Suppressor macrophage treated with lipopolysaccharide for 1 hour (primary cell): Measurements from ENCODE around the gene MBTPS1.

ENCODE experiments used
- DNase-seq, 3 donors: peaks; one replicate each; pipeline ENCODE4 v3.0.0-alpha.2; 2020 to 2022

MBTPS1 gene

GRCh38 chr16:84069540-84069939 is 47.2 kb downstream of the MBTPS1 start:
- peak; percentile 83 to 91 (median 86) for DNase-seq

GRCh38 chr16:84068783-84069462 is 47.8 kb downstream of the MBTPS1 start:
- peak; percentile 54 to 65 (median 56) for DNase-seq

DNA sequence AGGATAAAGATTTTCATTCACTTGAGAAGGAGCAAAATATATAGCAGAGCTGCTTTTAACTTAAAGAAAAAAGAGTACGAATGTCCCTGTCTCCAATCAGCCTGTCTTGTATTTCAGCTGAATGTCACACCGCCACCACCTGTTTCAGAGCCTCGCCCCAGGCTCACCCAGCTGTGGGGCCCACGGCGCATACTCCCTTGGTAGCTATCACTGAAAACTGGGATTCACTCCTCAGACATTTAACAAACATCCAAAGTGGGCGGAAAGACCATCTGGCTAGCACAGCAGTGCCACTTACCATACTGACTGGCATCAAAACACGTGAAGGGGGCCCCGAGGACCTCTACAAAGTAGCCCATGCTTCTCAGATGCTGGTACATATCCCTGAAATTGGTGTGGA is 48.7 kb downstream of the MBTPS1 start:
- DNase-seq, result no peak

GRCh38 chr16:84067640-84068039 is 49.1 kb downstream of the MBTPS1 start:
- DNase-seq, result no peak

- peak; percentile 60 to 77 (median 66) for DNase-seq
These were observed 51.1 kb downstream of the MBTPS1 start for GRCh38 chr16:84065536-84066132.

DNA sequence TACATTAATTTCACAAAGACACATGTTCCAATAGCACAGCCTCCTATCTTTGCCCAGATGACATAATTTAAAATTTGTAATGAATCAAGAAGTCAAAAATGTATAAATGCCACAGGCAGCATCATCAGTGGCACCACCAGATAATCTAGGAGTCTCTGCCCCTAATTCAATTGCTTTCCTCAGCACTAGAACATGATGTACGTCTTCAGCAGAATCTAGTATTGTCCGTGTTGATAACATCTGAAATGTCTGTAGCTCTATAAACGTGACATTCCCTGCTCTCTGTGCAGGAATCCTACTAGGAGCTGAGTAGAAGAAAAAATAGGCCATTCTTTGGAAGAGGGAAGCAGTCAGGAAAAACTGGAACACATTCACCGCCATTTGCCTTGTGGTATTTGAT is 52.8 kb downstream of the MBTPS1 start:
- DNase-seq, result no peak

DNA sequence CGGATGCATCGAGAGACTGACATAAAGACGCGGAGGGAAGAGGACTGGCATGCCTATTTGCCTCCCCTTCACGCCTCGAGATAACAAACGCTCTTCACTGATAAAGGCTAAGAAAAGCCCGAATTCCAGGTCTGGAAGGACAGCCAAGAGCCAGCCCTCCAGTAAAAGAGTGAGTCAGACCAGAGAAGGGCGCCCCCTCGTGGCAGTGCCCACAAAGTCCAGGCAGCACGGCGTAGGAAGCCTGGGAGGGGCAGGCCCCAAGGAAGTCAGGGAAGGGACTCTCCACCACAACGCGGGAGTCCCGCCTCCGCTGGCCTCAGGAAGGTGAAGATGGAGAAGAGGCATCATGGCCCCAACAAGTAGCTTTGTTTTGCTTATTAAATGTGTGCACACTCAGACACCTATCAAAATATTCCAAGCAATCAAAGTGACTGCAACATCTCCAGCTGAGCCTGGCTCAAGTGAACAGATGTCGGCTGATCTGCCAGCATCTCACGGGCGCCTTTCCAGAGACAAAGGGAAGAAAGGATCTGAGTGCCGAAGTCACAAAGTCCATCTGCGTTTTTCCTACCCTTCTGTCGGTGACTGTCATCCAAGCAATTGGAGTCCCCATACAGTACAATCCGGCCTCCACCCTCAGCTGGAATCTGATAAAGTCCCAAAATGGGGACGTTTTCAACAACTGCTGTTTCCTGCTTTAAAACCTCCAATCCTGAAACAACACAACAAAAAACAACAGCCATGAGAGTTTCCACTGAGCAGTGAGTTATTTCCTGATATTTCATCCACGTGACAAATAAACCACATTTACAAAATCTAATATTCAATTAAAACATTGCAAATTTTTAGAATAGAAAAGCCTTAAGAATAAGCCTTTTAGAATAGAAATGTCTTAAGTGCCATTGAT is 53.8 kb downstream of the MBTPS1 start:
- peak; percentile 85 to 91 (median 87) for DNase-seq

DNA sequence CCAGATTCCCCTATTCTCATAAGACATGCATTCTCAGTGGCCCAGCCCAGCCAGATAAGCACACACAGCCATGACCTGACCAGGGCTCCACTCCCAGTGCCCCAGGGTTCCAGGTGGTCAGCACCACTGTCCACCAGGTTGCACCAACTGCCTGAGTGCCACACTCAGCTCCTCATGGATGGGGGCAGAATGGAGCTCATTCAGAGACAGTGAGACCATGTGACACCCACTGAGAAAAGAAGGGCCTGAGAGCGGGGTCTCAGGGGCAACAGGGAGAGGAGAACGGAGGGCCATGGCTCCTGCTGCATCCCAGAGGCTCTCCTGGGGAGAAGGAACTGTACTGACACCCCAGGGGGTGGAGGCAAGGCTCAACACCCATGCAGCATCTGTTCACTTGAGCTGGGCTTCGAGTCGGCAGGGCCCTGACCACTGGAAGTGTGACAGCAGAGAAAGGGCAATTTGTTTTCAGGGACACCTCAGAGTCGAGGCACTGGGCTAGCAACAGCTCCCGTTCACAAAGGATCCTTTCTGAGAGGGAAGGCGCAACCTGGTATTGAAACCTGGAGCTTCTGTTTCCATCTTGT is 55.4 kb downstream of the MBTPS1 start:
- DNase-seq, result no peak

DNA sequence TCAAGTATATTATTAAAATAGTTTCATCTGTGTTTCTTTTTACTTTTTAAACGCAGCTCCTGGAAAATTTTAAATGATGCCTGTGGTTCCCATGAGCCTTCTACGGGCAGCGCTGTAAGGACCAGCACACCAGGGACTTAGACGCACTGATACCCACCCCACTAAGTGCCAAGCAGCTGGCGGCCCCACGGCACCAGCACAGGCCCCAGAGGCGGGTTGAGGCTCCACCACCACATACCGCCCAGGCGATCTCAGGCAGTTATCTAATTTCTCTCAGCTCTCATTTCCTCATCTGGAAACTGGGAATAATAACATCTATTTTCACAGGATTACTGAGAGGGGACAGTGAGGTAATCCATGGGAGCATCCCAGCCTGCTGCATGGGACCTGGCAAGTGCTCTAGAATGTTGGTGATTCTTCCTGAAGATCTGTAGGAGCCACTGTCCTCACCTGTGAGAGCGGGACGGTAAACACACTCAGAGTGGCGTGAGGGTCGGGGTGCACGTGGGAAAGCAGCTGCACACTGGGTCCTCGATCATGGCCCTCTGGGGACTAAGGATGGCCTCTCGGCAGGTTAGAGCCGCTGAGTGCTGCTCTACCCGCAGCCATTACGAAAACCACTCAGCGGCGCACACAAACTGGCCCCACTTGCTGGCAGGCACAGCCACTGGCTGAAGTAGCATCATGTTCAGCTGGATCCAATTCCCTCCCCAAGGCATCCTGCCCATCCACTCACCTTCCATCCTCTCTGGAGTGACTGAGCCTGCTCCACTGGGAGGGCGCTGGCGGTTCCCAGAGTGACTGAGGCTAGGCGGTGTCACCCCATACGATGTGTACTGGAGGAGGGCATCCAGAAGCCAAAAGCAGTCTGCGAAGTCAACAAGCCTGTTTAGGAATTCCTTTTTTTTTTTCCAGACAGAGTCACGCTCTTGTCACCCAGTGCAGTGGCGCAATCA is 56.5 kb downstream of the MBTPS1 start:
- DNase-seq, result no peak

- DNase-seq, result no peak
These were observed 57.6 kb downstream of the MBTPS1 start for GRCh38 chr16:84059111-84059510.

GRCh38 chr16:84058664-84059063 is 58.1 kb downstream of the MBTPS1 start:
- no peak for DNase-seq

- DNase-seq, result no peak
These were observed 58.5 kb downstream of the MBTPS1 start for GRCh38 chr16:84058211-84058610.

- DNase-seq, result no peak
These were observed 59.8 kb downstream of the MBTPS1 start for GRCh38 chr16:84056933-84057332.

DNA sequence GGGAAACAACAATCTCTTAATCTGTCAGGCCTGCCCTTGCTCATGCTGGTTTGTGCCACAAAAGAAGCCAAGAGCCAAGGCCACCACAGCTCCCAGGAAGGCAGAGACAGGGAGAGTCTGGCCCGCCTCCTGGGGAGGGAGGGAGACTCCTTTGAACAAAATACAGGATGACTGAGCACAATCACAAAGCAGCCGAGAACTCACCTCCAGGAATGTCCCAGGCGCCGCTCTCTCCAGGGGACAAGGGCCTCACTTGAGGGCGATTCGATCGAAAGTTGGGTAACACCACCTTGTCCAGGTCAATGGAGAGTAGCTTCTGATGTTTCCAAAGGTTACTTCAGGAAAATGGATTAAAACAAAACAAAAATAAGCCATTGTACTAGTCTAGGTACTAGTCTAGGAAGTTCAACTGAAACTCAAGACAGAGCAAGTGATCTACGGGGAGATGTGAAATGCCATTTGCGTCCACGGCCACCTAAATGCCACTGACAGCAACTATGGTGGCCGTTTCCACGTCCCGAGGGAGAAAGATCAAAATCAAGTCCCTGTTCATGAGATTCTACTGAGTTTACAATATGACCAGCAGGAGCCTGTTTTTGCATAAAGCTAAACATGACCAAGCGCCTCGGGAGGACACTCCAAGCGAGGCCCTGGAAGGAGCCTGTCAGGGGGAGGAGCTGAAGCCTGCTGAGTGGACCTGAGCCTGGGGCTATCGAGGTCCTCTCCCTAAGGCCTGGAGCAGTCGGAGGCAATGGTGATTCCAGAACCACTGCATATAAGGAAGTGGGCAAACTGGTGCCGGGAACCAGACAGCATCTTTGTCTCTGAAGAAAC is 60.7 kb downstream of the MBTPS1 start:
- DNase-seq, result no peak

DNA sequence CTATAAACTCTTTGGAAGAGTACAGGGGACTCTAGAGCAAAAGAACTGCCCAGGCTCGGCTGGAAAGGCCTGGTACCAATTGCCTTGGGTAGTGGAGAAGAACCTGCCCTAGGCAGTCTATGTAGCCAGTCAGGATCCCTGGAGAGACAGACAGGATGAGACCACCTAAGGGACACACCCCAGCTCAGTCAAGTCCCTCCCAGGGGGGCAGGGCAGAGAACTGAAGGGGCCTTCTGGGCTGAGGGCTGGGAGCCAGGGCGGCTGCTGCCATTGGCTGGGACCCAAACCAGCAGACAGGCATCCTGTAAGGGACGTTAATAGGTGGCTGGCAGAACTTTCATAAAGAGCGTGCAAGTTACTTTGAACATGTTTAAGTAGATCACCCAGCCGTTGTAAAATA is 61.4 kb downstream of the MBTPS1 start:
- DNase-seq, result no peak

DNA sequence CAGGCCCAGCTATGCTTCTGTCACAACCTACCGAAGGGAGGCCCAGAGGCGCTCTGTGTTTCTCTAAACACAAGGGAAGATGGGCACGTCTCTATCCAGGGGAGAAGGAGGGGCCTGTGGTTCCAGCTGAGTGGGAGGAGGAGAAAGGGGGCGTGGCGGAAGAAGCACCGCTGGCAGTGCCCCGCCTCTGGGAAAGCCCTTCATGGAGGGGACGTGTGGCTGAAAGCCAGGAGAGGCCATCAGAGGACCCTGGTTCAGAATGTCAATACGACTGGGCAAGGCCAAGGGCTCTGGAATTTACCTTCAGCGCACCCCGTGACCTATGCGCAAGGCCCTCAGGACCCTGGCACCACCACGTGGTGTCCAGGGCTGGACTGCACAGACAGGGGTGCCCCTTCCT is 61.8 kb downstream of the MBTPS1 start:
- no peak for DNase-seq

DNA sequence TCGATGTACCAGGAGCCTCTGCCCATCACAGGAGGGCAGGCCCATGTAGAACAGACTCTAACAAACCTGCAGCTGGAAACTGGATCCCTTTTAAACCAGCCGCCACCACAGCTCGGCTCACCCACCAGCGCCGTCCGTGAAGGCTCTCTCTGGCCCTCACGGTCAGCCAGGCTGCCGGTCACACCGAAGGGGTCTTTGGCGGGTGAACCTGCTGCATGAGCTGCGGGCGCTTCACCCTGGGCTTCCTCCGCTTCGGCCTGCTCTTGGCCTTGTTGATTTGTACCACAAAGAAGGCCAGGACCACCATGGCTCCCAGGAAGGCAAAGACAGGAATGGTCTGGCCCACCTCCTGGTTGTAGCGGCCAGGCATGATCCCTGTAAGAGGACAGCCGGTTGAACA is 62.5 kb downstream of the MBTPS1 start:
- DNase-seq, result no peak

- DNase-seq, result no peak
These were observed 63.5 kb downstream of the MBTPS1 start for GRCh38 chr16:84053237-84053636.

DNA sequence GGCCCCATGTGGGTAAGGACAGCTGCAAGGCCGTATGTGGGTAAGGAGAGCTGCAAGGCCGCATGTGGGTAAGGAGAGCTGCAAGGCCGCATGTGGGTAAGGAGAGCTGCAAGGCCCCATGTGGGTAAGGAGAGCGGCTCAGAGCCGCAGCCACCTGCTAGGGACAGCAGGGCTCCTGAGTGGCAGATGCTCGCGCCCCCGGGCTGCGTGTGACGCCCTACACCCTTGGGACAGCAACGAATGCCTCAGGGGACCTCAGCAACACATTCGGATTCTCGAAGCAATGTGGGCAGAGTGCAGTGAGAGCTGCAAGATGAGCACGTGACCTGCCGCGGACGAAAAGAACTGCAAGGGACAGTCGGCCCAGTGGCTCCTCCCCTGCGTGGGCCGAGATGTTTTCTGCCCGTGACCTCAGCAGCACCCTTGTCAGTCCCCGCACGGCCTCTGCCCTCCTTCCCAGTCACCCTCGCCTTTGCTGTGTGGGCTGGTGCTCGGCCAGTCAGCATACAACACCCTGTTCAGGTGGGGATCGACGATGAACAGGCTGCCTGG is 64.6 kb downstream of the MBTPS1 start:
- no peak for DNase-seq

- no peak for DNase-seq
These were observed 66.4 kb downstream of the MBTPS1 start for GRCh38 chr16:84050316-84050715.
